GM12878 (cell line): Measurements from ENCODE around the gene IL18. TPM values are rescaled to one million over a fixed set of nuclear protein-coding genes. Genes with fewer than 3 reads are reported as not detected.

Experiments
- ATAC-seq: fragments of 200-7000 bp; cut with Tn5 transposase; 3 replicates; pipeline ENCODE4 v1.9.1; 2020; ENCODE audit warnings: mild to moderate bottlenecking, moderate library complexity
- BruUV-seq: library from RNA; stranded (reverse); fragments of 400-500 nt; replicated peaks from 2 replicates; lab custom pipeline; 2021; lab: Mats Ljungman, UMichigan
- CTCF ChIA-PET: fragments of 300-600 bp; sonication (Branson Sonifier 250); formaldehyde crosslinking; extraction: SDS; loops from one replicate; lab custom pipeline; 2021; ENCODE audit warnings: inconsistent platforms; lab: Yijun Ruan, JAX
- POLR2A ChIA-PET: fragments of 350-600 bp; formaldehyde crosslinking; extraction: SDS; loops from one replicate; lab custom pipeline; 2021; ENCODE audit warnings: inconsistent platforms; lab: Charles Lee
- RAD21 ChIA-PET: fragments of 300-600 bp; sonication (Branson Sonifier 250); formaldehyde crosslinking; loops from one replicate; lab custom pipeline; 2023; ENCODE audit warnings: antibody characterized with exemption; ENCODE audit not compliant: unreplicated experiment; lab: Charles Lee
- SMC1A ChIA-PET: fragments of 300-600 bp; sonication (Branson Sonifier 250); formaldehyde crosslinking; loops from one replicate; lab custom pipeline; 2023; ENCODE audit not compliant: unreplicated experiment, uncharacterized antibody; lab: Charles Lee
- DNase-seq: peaks from one replicate; pipeline ENCODE4 v3.0.0-alpha.2; 2011; ENCODE audit warnings: low read depth, low spot score
- FAIRE-seq: peaks from 3 replicates; lab custom pipeline; 2011; peaks lifted over from hg19 to GRCh38; lab: Jason Lieb, UNC
- H2AFZ ChIP-seq: 2 replicates; pipeline ENCODE4 v1.6.0; 2011; ENCODE audit warnings: low read depth, low read length, control low read depth; ENCODE audit not compliant: control insufficient read depth
- H3K27ac ChIP-seq: 2 replicates; pipeline ENCODE4 v1.5.1; 2011; ENCODE audit warnings: control low read depth; ENCODE audit not compliant: control insufficient read depth, insufficient read depth
- H3K27me3 ChIP-seq, 2 experiments: replicated peaks in 1 of 2; 2 replicates each; pipeline versions ENCODE4 v1.6.0 to v1.6.1; 2011; ENCODE audit warnings: low read length in 1 of 2; ENCODE audit not compliant: control insufficient read depth in 2 of 2, insufficient read depth in 2 of 2
- H3K36me3 ChIP-seq, 2 experiments: 2 replicates each; pipeline ENCODE4 v1.5.1; 2011; ENCODE audit warnings: low read length in 1 of 2; ENCODE audit not compliant: control insufficient read depth in 2 of 2, insufficient read depth in 2 of 2
- H3K4me1 ChIP-seq: 2 replicates; pipeline ENCODE4 v1.6.1; 2011; ENCODE audit warnings: mild to moderate bottlenecking, low read length, moderate library complexity, mixed read lengths; ENCODE audit not compliant: control insufficient read depth, insufficient read depth
- H3K4me2 ChIP-seq: 2 replicates; pipeline ENCODE4 v1.6.0; 2011; ENCODE audit warnings: control low read depth; ENCODE audit not compliant: control insufficient read depth, insufficient read depth
- H3K4me3 ChIP-seq: fragments of 200-600 bp; sonication (generic); 2 replicates; pipeline ENCODE4 v1.5.1; 2016
- H3K79me2 ChIP-seq: 2 replicates; pipeline ENCODE4 v1.6.0; 2011; ENCODE audit warnings: low read length; ENCODE audit not compliant: control insufficient read depth, insufficient read depth
- H3K9ac ChIP-seq: 2 replicates; pipeline ENCODE4 v1.8.0; 2011; ENCODE audit warnings: low read length, control low read depth, mixed read lengths; ENCODE audit not compliant: control insufficient read depth, insufficient read depth
- H3K9me3 ChIP-seq: replicated peaks from 3 replicates; pipeline ENCODE4 v1.5.1; 2011; ENCODE audit warnings: mild to moderate bottlenecking, low read length; ENCODE audit not compliant: control insufficient read depth, insufficient read depth
- H4K20me1 ChIP-seq: 2 replicates; pipeline ENCODE4 v1.6.0; 2011; ENCODE audit not compliant: control insufficient read depth, insufficient read depth
- ATF7 ChIP-seq: fragments of 450-650 bp; IDR thresholded peaks from 2 replicates; pipeline ENCODE4 v1.6.1; 2016; ENCODE audit warnings: low read depth, mild to moderate bottlenecking
- BCLAF1 ChIP-seq: fragments of 450-650 bp; IDR thresholded peaks from 2 replicates; pipeline ENCODE4 v1.6.1; 2017; ENCODE audit warnings: antibody characterized with exemption, mild to moderate bottlenecking, moderate library complexity
- CBX5 ChIP-seq: sonication (generic); IDR thresholded peaks from 2 replicates; pipeline ENCODE4 v1.6.1; 2016; ENCODE audit warnings: low read depth, moderate library complexity, mild to moderate bottlenecking, inconsistent platforms
- ELK1 ChIP-seq: IDR thresholded peaks from 2 replicates; pipeline ENCODE4 v1.6.1; 2012; ENCODE audit warnings: low read depth, low read length, improper control_type of control experiment
- FOXK2 ChIP-seq: fragments of 450-650 bp; IDR thresholded peaks from 2 replicates; pipeline ENCODE4 v1.6.1; 2017; ENCODE audit warnings: mild to moderate bottlenecking, moderate library complexity
- IKZF2 ChIP-seq, 2 experiments: fragments of 450-650 bp; IDR thresholded peaks; 2 replicates each; pipeline ENCODE4 v1.6.1; 2017; ENCODE audit warnings: mild to moderate bottlenecking in 2 of 2, moderate library complexity in 2 of 2
- JUND ChIP-seq: IDR thresholded peaks from 2 replicates; pipeline ENCODE4 v1.6.1; 2012; ENCODE audit warnings: low read depth, mild to moderate bottlenecking, low read length, improper control_type of control experiment, moderate library complexity
- MTA3 ChIP-seq: IDR thresholded peaks from 2 replicates; pipeline ENCODE4 v1.6.1; 2012; ENCODE audit warnings: low read length, inconsistent platforms, borderline replicate concordance
- MXI1 ChIP-seq: fragments of 150-350 bp; IDR thresholded peaks from 2 replicates; pipeline ENCODE4 v1.6.1; 2011; ENCODE audit warnings: low read depth, mild to moderate bottlenecking, inconsistent platforms, low read length, improper control_type of control experiment
- NFYB ChIP-seq: IDR thresholded peaks from 2 replicates; pipeline ENCODE4 v1.6.1; 2011; ENCODE audit warnings: low read depth, mild to moderate bottlenecking, low read length, improper control_type of control experiment, moderate library complexity; ENCODE audit not compliant: insufficient read depth
- NR2F1 ChIP-seq: fragments of 450-650 bp; conservative IDR thresholded peaks from 2 replicates; pipeline ENCODE4 v1.6.1; 2017; ENCODE audit warnings: mild to moderate bottlenecking
- PML ChIP-seq: IDR thresholded peaks from 2 replicates; pipeline ENCODE4 v1.6.1; 2012; ENCODE audit warnings: low read length, inconsistent platforms
- RELB ChIP-seq: fragments of 450-650 bp; IDR thresholded peaks from 2 replicates; pipeline ENCODE4 v1.6.1; 2017; ENCODE audit warnings: low read depth, mild to moderate bottlenecking, moderate library complexity
- REST ChIP-seq: IDR thresholded peaks from 2 replicates; pipeline ENCODE4 v1.6.1; 2012; ENCODE audit warnings: mild to moderate bottlenecking, low read depth, low read length
- RUNX3 ChIP-seq: IDR thresholded peaks from 2 replicates; pipeline ENCODE4 v1.6.1; 2012; ENCODE audit warnings: low read length, inconsistent platforms
- SUPT20H ChIP-seq: IDR thresholded peaks from 2 replicates; pipeline ENCODE4 v1.6.1; 2011; ENCODE audit warnings: low read depth, mild to moderate bottlenecking, low read length, moderate library complexity, borderline replicate concordance; ENCODE audit not compliant: control insufficient read depth
- TARDBP ChIP-seq: IDR thresholded peaks from 2 replicates; pipeline ENCODE4 v1.6.1; 2016; ENCODE audit warnings: borderline replicate concordance
- WGBS: methylation state at CpG from one replicate; pipeline ENCODE4 v1.1.6; 2016; ENCODE audit warnings: low lambda C conversion rate; ENCODE audit not compliant: insufficient replicate concordance, insufficient coverage; ENCODE audit errors: missing lambda C conversion rate; 5-methylcytosine and 5-hydroxymethylcytosine counted together
- in situ Hi-C: fragments of 300-500 bp; cut with MboI; formaldehyde crosslinking; loops from 9 replicates; pipeline ENCODE4 v1.14.3; 2018; ENCODE audit warnings: mixed read lengths
- intact Hi-C: fragments of 100-400 bp; cut with micrococcal nuclease; formaldehyde crosslinking; loops from one replicate; pipeline ENCODE4 v1.14.2; 2022; ENCODE audit not compliant: unreplicated experiment
- polyA plus RNA-seq, 11 experiments: library from polyadenylated mRNA; depleted of rRNA in 4 of 11; unstranded in 6 of 11; stranded (reverse) in 5 of 11; fragments of >200 nt; fragmentation: Nextera tagmentation in 4 of 11; fragmentation: Illumina TruSeq in 1 of 11; extraction: Ambion mirVana in 4 of 11; extraction: Trizol in 1 of 11; gene quantifications; 1 replicate in 1 of 11; 2 replicates in 10 of 11; pipeline versions ENCODE4 v1.2.1 to v1.2.3, GENCODE V29; 2011 to 2016; ENCODE audit warnings: inconsistent platforms in 2 of 11, missing spikeins in 2 of 11, low read depth in 1 of 11
- total RNA-seq, 4 experiments: library from RNA; depleted of rRNA in 3 of 4; stranded (reverse); fragments of >200 nt in 3 of 4; fragmentation: Illumina TruSeq in 1 of 4; extraction: Trizol in 1 of 4; gene quantifications; 2 replicates each; pipeline versions ENCODE4 v1.2.1 to v1.2.3, GENCODE V29; 2013 to 2021

The IL18 gene
- total and polyA plus RNA-seq, 10 of the 15 experiments (the other 5 are each of a cell fraction or from before 2014, with no cell fraction given): 0.12 to 0.42 (median 0.24) TPM

GRCh38 chr11:112118176-112118575 is 45.7 kb downstream of the IL18 start:
- H3K4me2 ChIP-seq: no peak overlapping the region
- ChIA-PET POLR2A (interaction anchor here (0.6 kb wide), 1 partner anchor 78 kb away, joined by 3 read pairs; no protein-coding TSS in a partner anchor), CTCF (no interaction called here), RAD21 (no interaction called here), SMC1A (interaction anchor here (1.3 to 1.7 kb wide), 2 partner anchors 10 to 162 kb away, joined by 4 read pairs; no protein-coding TSS in a partner anchor)
- ATAC-seq (0 out of 3 replicates have a peak, but pooled peaks have one; percentile 30), DNase-seq (no peak), FAIRE-seq (no peak)
- H3K4me3 ChIP-seq: no peak overlapping the region
- no peaks in the 10 kb centered on the region for H3K36me3 ChIP-seq
- H3K27ac ChIP-seq: no peak overlapping the region
- H3K79me2 ChIP-seq: no peaks in the 10 kb centered on the region
- no peak overlapping the region for H2AFZ ChIP-seq
- no peaks in the 10 kb centered on the region for H4K20me1 ChIP-seq
- H3K27me3 ChIP-seq: no peaks in the 10 kb centered on the region
- no peaks in the 10 kb centered on the region; the same call in 2 of the 3 replicates for H3K9me3 ChIP-seq
- no TSS peak for BruUV-seq
- TF ChIP-seq CBX5: no peak
- TF ChIP-seq BCLAF1: no peak
- no peak for TF ChIP-seq NR2F1
- TF ChIP-seq RUNX3: no peak
- TF ChIP-seq NFYB: no peak
- TF ChIP-seq JUND: no peak
- no peak for TF ChIP-seq REST
- no peak for TF ChIP-seq PML
- TF ChIP-seq MXI1: no peak
- no peak for TF ChIP-seq SUPT20H
- no peak for TF ChIP-seq ATF7
- TF ChIP-seq ELK1: no peak
- no peak for TF ChIP-seq TARDBP
- no peak for TF ChIP-seq MTA3
- no peak for TF ChIP-seq IKZF2 (IDR thresholded peaks at IDR 0.05)
- no peak for TF ChIP-seq FOXK2
- no peak for TF ChIP-seq RELB
- peaks cover 10% of the 10 kb centered on the region for H3K4me1 ChIP-seq
- intact Hi-C loops (no loop called here), in situ Hi-C loops (no loop called here)
- H3K9ac ChIP-seq: no peak overlapping the region
- WGBS: 50% methylated on average over 2 of the region's 2 CpGs
